ENCODE data around the gene ALKAL2. TPM values are rescaled to one million over a fixed set of nuclear protein-coding genes. Genes with fewer than 3 reads are reported as not detected.

The ALKAL2 gene
- polyA plus RNA-seq, 1 of the 3 experiments (the other 2 are of a cell fraction): not detected

DNA sequence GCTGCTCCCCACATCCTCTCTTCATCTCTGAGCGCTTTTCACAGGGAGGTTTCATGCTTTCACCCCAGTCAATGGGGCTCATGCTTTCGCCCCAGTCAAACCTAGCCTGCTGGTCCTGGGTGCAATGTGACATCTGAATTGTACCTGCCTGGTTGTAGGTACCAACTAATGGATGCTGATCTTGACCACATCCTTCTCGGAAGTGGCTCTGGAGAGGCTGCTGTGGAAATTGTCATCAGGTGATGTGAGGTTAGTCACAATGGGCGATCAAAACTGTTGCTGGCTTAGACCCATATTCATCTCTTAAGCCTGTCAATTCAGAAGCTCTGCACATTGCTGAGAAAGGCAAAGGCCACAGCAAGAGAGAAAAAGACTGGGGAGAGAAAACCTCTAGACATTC is 32.7 kb upstream of the ALKAL2 start (continued):
- TF ChIP-seq PBX3 (IDR thresholded peaks at IDR 0.05): no peak
- no peak for TF ChIP-seq NFIC (IDR thresholded peaks at IDR 0.05; ENCODE audit: borderline replicate concordance)
- TF ChIP-seq USF2 (IDR thresholded peaks at IDR 0.05; ENCODE audit: borderline replicate concordance, low read depth, low read length): no peak
- no peak for TF ChIP-seq RAD21 (IDR thresholded peaks at IDR 0.05; ENCODE audit: low read length)
- TF ChIP-seq, protein P1, sequence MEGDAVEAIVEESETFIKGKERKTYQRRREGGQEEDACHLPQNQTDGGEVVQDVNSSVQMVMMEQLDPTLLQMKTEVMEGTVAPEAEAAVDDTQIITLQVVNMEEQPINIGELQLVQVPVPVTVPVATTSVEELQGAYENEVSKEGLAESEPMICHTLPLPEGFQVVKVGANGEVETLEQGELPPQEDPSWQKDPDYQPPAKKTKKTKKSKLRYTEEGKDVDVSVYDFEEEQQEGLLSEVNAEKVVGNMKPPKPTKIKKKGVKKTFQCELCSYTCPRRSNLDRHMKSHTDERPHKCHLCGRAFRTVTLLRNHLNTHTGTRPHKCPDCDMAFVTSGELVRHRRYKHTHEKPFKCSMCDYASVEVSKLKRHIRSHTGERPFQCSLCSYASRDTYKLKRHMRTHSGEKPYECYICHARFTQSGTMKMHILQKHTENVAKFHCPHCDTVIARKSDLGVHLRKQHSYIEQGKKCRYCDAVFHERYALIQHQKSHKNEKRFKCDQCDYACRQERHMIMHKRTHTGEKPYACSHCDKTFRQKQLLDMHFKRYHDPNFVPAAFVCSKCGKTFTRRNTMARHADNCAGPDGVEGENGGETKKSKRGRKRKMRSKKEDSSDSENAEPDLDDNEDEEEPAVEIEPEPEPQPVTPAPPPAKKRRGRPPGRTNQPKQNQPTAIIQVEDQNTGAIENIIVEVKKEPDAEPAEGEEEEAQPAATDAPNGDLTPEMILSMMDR (IDR thresholded peaks at IDR 0.05): no peak
- no peak for TF ChIP-seq TEAD4 (IDR thresholded peaks at IDR 0.05; ENCODE audit: borderline replicate concordance, insufficient read depth)

GRCh38 chr2:319059-319600 is 31.2 kb upstream of the ALKAL2 start:
- no peak overlapping the region for H3K4me2 ChIP-seq
- no peaks in the 10 kb centered on the region for H3K9me2 ChIP-seq
- no peaks in the 10 kb centered on the region; a peak in 1 of 4 replicates for H3K4me1 ChIP-seq (ENCODE audit: control insufficient read depth in 1 of 2, insufficient read depth in 2 of 2, low read depth in 1 of 2, low read length in 1 of 2)
- WGBS (ENCODE audit: low lambda C conversion rate): 78% methylated on average over 34 of the region's 34 CpGs
- CTCF ChIA-PET: interaction anchor here (0.6 to 4.0 kb wide), 2 partner anchors 12 to 103 kb away, joined by 3 to 27 read pairs; no protein-coding TSS in a partner anchor
- no peaks in the 10 kb centered on the region for H3K36me3 ChIP-seq (replicated peaks in 1 of 2; ENCODE audit: control insufficient read depth in 1 of 2, insufficient read depth in 2 of 2, low read length in 1 of 2)
- H3K27me3 ChIP-seq (ENCODE audit: insufficient read depth): no peaks in the 10 kb centered on the region
- no peak for DNase-seq
- no peak overlapping the region for H3K4me3 ChIP-seq (ENCODE audit: low read depth in 2 of 2, low read length in 1 of 2)
- TF ChIP-seq, protein P2, sequence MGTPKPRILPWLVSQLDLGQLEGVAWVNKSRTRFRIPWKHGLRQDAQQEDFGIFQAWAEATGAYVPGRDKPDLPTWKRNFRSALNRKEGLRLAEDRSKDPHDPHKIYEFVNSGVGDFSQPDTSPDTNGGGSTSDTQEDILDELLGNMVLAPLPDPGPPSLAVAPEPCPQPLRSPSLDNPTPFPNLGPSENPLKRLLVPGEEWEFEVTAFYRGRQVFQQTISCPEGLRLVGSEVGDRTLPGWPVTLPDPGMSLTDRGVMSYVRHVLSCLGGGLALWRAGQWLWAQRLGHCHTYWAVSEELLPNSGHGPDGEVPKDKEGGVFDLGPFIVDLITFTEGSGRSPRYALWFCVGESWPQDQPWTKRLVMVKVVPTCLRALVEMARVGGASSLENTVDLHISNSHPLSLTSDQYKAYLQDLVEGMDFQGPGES (IDR thresholded peaks at IDR 0.05; ENCODE audit: low read depth, low read length): no peak
- TF ChIP-seq FOXM1 (IDR thresholded peaks at IDR 0.05; ENCODE audit: low read depth) (no peak), PBX3 (IDR thresholded peaks at IDR 0.05) (no peak), EZH2phosphoT487 (IDR thresholded peaks at IDR 0.05; ENCODE audit: borderline replicate concordance, low read depth) (no peak), CHD2 (IDR thresholded peaks at IDR 0.05; ENCODE audit: low read length, partially characterized antibody) (no peak), FOXJ3 (CRISPR knock-in tag; IDR thresholded peaks at IDR 0.05) (no peak), ELF1 (IDR thresholded peaks at IDR 0.05) (no peak), SIN3A (IDR thresholded peaks at IDR 0.05; ENCODE audit: borderline replicate concordance, low read depth, low read length) (no peak), ZBTB33 (IDR thresholded peaks at IDR 0.05; ENCODE audit: borderline replicate concordance, low read depth) (no peak), RAD21 (IDR thresholded peaks at IDR 0.05; ENCODE audit: low read length) (no peak), SMC3 (IDR thresholded peaks at IDR 0.05; ENCODE audit: low read depth, low read length) (no peak)
- TF ChIP-seq, protein P3, sequence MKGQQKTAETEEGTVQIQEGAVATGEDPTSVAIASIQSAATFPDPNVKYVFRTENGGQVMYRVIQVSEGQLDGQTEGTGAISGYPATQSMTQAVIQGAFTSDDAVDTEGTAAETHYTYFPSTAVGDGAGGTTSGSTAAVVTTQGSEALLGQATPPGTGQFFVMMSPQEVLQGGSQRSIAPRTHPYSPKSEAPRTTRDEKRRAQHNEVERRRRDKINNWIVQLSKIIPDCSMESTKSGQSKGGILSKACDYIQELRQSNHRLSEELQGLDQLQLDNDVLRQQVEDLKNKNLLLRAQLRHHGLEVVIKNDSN (IDR thresholded peaks at IDR 0.05; ENCODE audit: borderline replicate concordance, low read depth): no peak
- POLR2A ChIA-PET: no interaction called here
- H4K20me1 ChIP-seq (ENCODE audit: insufficient read depth): no peaks in the 10 kb centered on the region
- H2AFZ ChIP-seq (ENCODE audit: low read depth): no peak overlapping the region
- no peak overlapping the region for H3K9ac ChIP-seq
- H3F3A ChIP-seq (replicated peaks; ENCODE audit: insufficient read depth): no peaks in the 10 kb centered on the region
- H3K79me2 ChIP-seq (ENCODE audit: insufficient read depth): no peaks in the 10 kb centered on the region
- H3K27ac ChIP-seq (ENCODE audit: low read depth in 2 of 2, low read length in 1 of 2): no peak overlapping the region
- H3K9me3 ChIP-seq: no peaks in the 10 kb centered on the region

Data from SK-N-SH (cell line).